ENCODE measurements around the gene RETREG2. TPM values are rescaled to one million over a fixed set of nuclear protein-coding genes. Genes with fewer than 3 reads are reported as not detected.

Gene RETREG2
- total RNA-seq, 4 donors from 2014 or later, result 30.7 to 67.0 (median 62.9) TPM

DNA sequence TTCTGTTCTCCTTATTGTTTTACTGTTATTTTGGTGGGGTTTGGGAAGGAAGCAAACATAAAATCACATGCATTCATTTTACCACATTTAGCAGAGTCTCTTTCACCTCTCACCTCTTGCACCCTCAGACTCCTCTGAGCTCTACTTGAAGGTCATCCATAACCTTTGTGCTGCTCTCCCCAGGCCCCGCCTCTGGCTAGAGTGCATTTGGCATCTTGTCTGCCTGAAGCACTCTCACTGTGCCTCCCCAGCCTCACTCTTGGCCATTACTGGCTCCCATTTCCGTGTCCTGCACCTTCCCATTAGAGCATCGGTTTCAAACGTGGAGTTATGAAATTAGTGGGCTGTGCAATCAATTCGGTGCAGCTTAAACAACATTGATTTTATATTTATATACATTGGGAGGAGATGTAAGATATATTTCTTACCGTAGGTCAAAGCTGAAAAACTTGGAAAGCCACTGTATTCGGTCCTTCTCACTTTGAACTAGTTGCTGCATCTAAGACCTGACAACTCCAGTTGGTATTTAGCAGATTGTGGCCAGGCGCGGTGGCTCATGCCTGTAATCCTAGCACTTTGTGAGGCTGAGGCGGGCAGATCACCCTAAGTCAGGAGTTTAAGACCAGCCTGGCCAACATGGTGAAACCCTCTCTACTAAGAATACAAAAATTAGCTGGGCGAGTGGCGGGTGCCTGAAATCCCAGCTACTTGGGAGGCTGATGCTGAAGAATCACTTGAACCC is 21.6 kb downstream of the RETREG2 start:
- TF ChIP-seq, protein P1, sequence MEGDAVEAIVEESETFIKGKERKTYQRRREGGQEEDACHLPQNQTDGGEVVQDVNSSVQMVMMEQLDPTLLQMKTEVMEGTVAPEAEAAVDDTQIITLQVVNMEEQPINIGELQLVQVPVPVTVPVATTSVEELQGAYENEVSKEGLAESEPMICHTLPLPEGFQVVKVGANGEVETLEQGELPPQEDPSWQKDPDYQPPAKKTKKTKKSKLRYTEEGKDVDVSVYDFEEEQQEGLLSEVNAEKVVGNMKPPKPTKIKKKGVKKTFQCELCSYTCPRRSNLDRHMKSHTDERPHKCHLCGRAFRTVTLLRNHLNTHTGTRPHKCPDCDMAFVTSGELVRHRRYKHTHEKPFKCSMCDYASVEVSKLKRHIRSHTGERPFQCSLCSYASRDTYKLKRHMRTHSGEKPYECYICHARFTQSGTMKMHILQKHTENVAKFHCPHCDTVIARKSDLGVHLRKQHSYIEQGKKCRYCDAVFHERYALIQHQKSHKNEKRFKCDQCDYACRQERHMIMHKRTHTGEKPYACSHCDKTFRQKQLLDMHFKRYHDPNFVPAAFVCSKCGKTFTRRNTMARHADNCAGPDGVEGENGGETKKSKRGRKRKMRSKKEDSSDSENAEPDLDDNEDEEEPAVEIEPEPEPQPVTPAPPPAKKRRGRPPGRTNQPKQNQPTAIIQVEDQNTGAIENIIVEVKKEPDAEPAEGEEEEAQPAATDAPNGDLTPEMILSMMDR (IDR thresholded peaks at IDR 0.05; ENCODE audit: low read depth), result no peak

DNA sequence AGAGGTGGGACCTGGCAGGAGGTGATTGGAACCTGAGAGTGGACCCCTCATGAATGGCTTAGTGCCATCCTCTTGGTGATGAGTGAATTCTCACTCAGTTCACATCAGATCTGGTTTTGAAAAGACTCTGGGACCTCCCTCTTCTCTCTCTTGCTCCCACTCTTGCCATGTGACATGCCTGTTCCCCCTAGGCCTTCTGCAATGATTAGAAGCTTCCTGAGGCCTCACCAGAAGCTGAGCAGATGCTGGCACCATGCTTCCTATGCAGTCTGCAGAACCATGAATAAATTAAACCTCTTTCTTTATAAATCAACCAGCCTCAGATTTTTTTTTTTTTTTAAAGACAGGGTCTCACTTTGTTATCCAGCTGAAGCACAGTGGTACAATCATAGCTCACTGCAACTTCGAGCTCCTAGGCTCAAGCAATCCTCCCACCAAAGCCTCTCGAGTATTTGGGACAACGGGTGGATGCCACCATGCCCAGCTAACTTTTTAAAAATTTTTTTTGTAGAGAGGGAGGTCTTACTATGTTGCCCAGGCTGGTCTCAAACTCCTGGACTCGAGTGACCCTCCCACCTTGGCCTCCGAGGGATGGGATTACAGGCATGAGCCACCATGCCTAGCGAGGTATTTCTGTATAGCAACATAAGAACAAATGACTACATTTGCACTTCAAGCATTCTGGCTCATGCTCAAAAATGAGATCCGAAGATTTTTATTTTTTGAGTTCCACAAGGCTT is 26.5 kb downstream of the RETREG2 start:
- TF ChIP-seq, protein P1 (IDR thresholded peaks at IDR 0.05; ENCODE audit: low read depth), result no peak

- TF ChIP-seq, protein P1 (IDR thresholded peaks at IDR 0.05; ENCODE audit: low read depth), result no peak
These were observed 27.1 kb downstream of the RETREG2 start for GRCh38 chr2:219205165-219205538.

DNA sequence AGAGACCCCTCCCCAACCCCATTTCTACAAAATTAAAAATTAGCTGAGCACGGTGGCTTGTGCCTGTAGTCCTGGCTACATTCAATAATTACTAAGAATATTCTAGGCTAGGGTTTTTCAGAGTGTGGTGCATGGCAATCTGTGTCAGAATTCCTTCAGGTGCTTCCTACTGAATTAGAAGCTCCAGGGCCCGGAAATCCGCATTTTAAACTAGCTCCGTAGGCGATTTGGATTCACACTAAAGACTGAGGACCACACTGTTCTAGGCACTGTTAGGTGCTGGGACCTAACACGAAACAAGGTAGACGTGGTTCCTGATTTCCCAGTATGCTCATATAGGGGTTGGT is 27.9 kb downstream of the RETREG2 start:
- TF ChIP-seq, protein P1 (IDR thresholded peaks at IDR 0.05; ENCODE audit: low read depth), result no peak

- TF ChIP-seq, protein P1 (IDR thresholded peaks at IDR 0.05; ENCODE audit: low read depth), result no peak
These were observed 28.5 kb downstream of the RETREG2 start, which contains the start of gene ZFAND2B for GRCh38 chr2:219206328-219207133. TSS of gene ZFAND2B (plus strand) at chr2:219206782. CDS start at chr2:219206988, 206 bp downstream.

DNA sequence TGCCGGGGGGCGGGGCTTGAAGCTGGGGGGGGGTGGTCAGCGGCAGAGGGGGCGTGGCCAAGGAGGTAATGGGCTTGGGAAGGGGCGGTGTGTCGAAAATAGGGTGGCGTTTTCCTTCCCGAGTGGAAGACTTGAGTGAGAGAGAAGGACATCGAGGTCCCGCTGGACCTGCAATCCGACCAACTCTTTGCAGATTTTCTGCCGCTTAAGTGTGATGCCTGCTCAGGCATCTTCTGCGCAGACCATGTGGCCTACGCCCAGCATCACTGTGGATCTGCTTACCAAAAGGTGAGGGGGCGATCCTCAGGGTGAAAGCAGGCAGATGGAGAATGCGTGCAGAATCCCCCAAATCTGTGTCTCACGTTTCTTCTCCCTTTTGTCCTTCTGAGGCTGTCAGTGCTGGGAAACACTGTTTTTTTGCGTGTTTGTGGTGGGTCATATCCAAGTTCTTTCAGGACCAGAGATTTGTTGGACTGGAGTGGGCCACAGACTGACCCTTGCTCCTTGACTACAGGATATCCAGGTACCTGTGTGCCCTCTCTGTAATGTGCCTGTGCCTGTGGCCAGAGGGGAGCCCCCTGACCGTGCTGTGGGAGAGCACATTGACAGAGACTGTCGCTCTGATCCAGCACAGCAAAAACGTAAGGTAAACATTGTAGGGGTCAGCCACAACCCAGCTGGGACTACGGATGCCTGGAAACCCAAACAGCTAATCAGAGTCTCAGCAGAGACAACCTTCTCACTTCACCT is 29.2 kb downstream of the RETREG2 start:
- TF ChIP-seq, protein P1 (IDR thresholded peaks at IDR 0.05; ENCODE audit: low read depth), result no peak
